D721Med (cell line): Measurements from ENCODE around the gene SDK1.

Experiments used
- DNase-seq: peaks from one replicate; pipeline ENCODE4 v3.0.0; 2011; ENCODE audit warnings: low spot score; ENCODE audit not compliant: insufficient read length
- FAIRE-seq: peaks from 2 replicates; lab custom pipeline; 2011; peaks lifted over from hg19 to GRCh38; lab: Jason Lieb, UNC
- TF ChIP-seq, protein P1 (sequence below): IDR thresholded peaks from 2 replicates; pipeline ENCODE4 v1.5.1; 2012; ENCODE audit warnings: mild to moderate bottlenecking, control low read depth; ENCODE audit not compliant: insufficient read depth; ENCODE audit errors: missing control alignments

The SDK1 gene

DNA sequence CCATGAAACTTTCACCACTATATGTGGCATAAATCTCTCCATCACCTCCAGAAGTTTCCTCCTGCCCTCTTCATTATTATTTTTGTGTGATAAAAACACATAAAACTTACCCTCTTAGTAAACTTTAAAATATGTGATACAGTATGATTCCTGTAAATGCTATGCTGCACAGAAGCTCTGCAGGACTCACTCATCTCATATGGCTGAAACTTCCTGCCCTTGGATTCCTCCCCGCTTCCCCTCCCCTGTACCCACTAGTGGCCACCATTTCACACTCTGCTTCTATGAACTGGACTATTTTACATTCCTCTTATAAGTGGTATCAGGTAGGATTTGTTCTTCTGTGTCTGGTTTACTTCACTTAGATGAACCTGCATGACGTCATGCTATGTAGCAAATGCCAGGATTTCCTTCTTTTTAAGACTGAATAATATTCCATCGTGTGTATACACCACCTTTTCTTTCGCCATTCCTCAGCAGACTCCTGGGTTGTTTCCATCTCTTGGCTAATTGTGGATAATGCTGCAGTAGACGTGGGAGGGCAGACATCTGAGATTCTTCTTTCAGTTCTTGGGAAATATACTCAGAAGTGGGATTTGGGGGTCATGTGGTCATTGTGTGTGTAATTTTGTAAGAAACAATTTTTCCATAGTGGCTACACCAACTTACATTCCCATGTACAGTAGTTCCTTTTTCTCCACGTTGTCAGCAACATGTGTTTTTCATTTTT is 335.2 kb downstream of the SDK1 start:
- FAIRE-seq (no peak), DNase-seq (no peak)
- TF ChIP-seq, protein P1, sequence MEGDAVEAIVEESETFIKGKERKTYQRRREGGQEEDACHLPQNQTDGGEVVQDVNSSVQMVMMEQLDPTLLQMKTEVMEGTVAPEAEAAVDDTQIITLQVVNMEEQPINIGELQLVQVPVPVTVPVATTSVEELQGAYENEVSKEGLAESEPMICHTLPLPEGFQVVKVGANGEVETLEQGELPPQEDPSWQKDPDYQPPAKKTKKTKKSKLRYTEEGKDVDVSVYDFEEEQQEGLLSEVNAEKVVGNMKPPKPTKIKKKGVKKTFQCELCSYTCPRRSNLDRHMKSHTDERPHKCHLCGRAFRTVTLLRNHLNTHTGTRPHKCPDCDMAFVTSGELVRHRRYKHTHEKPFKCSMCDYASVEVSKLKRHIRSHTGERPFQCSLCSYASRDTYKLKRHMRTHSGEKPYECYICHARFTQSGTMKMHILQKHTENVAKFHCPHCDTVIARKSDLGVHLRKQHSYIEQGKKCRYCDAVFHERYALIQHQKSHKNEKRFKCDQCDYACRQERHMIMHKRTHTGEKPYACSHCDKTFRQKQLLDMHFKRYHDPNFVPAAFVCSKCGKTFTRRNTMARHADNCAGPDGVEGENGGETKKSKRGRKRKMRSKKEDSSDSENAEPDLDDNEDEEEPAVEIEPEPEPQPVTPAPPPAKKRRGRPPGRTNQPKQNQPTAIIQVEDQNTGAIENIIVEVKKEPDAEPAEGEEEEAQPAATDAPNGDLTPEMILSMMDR = no peak

DNA sequence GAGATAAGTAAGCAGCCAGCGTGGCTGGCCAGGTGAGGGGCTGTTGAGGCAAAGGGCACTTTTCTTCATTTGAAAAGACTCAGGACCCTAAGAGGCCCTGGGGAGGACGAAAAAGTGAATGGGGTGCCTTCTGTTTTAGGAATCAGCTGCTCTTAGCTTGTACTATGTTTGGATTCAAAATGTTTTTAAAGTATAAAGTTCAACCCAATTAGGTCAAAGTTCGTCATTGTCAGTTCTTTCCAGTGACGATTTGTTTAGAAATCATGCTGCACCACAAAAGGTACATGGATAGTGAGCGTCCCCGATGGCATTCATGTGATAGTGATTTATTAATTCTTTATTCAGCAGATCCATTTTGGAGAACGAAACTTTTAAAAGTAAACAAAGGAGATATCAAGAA is 338.2 kb downstream of the SDK1 start:
- TF ChIP-seq, protein P1 = no peak
- DNase-seq = no peak
- FAIRE-seq = no peak

DNA sequence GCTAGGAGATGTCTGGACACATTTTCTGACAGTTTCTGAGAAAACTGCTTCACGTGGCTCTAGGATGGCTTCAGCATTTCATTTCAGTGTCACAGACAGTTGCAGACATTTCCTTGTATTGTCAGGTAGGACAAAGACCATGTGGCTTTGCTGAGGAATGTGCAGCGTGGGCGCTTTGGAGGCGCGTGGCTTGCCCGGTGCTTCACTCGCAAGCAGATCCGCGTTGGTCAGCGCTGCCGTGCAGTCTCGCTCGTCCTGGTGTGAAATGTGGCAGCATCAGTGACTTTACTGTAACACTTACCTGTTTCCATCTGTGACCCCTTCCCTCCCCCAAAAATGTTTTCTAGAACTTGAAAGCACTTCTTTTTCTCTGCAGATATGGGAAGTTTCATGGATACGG is 340.5 kb downstream of the SDK1 start:
- TF ChIP-seq, protein P1 = no peak
- no peak for FAIRE-seq
- DNase-seq = no peak

DNA sequence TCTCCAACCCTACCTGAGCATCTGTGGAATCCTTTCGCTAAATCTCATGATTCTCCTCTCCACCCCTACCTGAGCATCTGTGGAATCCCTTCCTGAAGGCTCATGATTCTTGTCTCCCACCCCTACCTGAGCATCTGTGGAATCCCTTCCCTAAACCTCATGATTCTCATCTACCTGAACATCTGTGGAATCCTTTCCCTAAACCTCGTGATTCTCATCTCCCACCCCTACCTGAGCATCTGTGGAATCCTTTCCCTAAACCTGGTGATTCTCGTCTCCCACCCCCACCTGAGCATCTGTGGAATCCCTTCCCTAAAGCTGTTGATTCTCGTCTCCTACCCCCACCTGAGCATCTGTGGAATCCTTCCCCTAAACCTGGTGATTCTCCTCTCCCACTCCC is 342.0 kb downstream of the SDK1 start:
- TF ChIP-seq, protein P1 = no peak
- DNase-seq = no peak
- FAIRE-seq = no peak

DNA sequence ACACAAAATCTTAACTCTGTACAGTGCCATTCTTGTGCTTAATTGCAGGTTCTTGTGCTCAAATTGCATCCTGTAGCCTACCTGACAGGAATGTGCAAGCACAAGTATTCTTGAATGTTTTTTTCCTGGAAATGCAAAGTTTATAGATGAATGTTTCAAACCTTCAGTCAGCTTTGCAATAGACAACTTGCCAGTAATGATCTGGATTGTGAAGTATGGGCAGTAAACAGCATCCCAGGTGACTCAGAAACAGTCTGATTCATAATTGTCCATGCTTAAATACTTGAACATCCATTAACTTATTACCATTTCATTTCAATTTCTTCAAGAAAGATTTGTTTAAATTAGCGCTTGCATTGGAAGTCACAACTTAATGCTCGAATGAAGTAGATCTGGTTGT is 347.2 kb downstream of the SDK1 start:
- TF ChIP-seq, protein P1 = no peak
- DNase-seq = no peak

DNA sequence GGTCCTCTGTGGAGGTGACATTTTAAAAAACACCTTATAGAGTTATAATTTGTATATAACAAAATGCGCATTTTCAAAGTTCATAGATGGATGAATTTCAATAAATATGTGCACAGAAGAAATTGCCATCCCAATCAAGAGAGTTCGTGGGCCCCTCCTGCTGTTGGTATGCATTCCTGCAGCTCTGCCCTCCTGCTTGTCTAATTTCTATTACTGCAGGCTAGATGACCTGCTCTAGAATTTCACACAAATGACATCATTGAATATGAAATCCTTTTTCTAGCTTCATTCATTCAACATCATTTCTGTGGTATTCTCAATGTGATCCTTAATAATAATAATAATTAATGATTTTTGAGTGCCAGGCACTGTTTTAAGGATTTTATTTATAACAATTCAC is 348.2 kb downstream of the SDK1 start:
- DNase-seq = no peak
- TF ChIP-seq, protein P1 = no peak
- FAIRE-seq = no peak

More for the DNA sequence above, 347.2 kb downstream of the SDK1 start:
- FAIRE-seq = no peak

DNA sequence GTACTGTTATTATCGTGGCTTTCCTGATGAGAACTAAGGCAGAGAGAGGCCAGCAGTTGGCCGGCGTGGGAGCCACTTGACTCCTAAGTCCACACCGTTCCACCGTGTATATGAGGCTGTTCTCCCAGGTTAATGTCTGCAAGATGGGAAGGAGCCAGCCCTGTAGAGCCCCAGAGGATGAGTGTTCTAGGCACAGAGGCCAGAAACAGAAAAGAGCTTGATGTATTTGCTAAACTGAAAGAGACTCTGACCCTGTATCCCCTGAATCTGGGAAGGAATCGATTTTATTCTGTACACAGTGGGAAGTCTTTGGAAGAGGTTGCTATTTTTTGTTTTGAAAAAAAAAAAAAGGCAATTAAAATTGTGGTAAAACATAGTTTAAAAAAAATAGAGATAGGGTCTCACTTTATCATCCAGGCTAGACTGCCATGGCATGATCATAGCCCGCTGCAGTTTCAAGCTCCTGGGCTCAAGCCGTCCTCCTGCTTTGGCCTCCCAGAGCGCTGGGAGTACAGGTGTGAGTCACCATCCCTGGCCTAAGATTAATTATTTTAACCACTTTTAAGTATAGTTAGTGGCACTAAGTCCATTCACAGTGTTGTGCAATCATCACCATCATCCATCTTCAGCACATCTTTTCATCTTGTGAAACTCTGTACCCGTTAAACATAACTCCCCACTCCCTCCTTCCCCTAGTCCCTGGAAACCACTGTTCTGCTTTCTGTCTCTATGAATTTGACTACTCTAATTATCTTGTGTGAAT is 348.8 kb downstream of the SDK1 start:
- TF ChIP-seq, protein P1 = no peak
- FAIRE-seq (no peak), DNase-seq (no peak)
